Measurements from ENCODE around the gene SLC4A3.
"Not testable (repeated sequence)": the region's sequence is repeated elsewhere in the genome, so short reads cannot be mapped to it uniquely, and the experiment has no call there.

The SLC4A3 gene

DNA sequence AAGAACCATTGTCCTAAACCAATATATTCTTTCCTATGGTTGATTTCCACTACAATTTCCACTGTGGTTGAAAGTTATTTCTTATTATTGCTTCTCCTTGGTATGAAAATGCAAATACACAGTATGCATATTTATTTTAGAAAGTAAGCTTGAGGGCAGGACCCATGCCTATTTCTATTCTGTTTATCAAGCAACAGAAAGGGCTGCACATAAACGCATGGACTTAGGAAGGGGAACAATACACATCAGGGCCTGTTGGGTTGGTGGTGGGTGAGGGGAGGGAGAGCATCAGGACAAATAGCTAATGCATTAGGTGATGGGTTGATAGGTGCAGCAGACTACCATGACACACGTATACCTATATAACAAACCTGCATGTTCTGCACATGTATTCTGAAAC is 20.7 kb downstream of the SLC4A3 start:
- Histone ChIP-seq H3K4me3 (ENCODE audit: low read length) (no peak overlapping the region), H3K36me3 (ENCODE audit: control insufficient read depth, insufficient read depth, low read length) (no peaks in the 10 kb centered on the region), H3K27ac (ENCODE audit: low read length) (no peak overlapping the region), H3K27me3 (ENCODE audit: control insufficient read depth, insufficient read depth, low read length) (no peaks in the 10 kb centered on the region), H3K4me1 (ENCODE audit: control insufficient read depth, insufficient read depth, low read length) (no peaks in the 10 kb centered on the region), H3K9me3 (ENCODE audit: control insufficient read depth, insufficient read depth, low read length) (no peaks in the 10 kb centered on the region)
- no CpG with 5 or more reads among the region's 2 CpGs for WGBS (ENCODE audit: insufficient coverage, insufficient read length)
- no peak for DNase-seq (ENCODE audit: low read depth, low spot score)

DNA sequence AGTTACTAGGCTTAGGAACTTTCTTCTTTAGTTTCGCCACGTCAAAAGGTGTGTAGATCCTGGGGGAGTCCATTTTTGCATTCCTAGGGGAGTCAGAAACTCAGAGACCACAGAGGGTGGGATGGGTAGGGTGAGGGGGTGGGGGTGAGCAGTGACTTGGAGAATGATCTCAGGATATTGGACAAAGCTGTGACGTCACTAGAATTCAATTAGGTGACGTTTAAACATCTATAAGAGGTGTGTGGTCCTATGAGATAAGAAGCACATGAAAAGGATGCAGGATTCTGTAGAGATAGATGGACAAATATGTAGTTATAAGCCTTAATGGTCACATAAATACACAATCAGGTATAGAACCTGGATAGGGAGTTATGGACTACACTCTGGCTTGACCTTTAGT is 21.5 kb downstream of the SLC4A3 start:
- no peaks in the 10 kb centered on the region for H3K4me1 ChIP-seq (ENCODE audit: control insufficient read depth, insufficient read depth, low read length)
- no peak overlapping the region for H3K27ac ChIP-seq (ENCODE audit: low read length)
- no peaks in the 10 kb centered on the region for H3K27me3 ChIP-seq (ENCODE audit: control insufficient read depth, insufficient read depth, low read length)
- DNase-seq (ENCODE audit: low read depth, low spot score) = no peak
- WGBS (ENCODE audit: insufficient coverage, insufficient read length) = no CpG with 5 or more reads among the region's 4 CpGs
- no peaks in the 10 kb centered on the region for H3K36me3 ChIP-seq (ENCODE audit: control insufficient read depth, insufficient read depth, low read length)
- H3K9me3 ChIP-seq (ENCODE audit: control insufficient read depth, insufficient read depth, low read length) = no peaks in the 10 kb centered on the region
- H3K4me3 ChIP-seq (ENCODE audit: low read length) = no peak overlapping the region

DNA sequence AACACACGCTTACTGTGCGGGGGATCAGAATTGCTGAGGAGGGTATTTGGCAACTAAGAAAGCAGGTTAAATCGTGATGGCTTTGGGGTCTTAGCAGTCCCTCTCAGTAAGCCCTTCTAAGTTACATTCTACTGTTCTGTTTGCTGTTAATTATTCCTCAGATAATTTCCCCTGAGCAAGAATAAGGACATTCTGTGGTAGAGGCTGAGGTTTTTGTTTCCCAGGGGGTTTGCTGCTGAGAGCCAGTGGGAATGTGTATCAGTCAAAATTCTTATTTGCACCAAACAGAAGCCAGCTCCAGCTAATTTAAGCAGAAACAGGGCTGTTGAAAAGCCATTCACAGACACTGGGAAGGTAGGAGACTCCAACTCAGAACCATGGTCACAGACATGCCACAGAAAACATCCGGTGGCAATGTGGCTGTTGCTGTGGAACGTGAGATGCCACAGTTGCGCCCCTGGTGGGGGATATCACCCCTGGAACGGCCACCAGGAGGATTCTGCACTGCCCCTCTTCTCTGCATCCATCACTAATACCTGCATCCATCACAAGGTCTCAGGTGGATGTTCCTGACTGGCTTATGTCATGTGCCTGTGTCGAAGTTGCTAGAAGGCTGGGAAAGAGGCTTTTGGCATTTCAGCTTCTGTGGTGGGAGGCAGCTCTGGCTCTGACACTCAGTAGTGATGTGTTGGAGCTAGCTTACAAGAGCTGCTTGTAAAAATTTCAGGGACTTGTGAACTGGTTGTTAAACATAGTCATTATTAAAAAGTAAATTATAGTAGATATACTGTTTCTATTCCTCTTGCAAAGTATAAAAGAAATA is 23.2 kb downstream of the SLC4A3 start:
- H3K36me3 ChIP-seq (ENCODE audit: control insufficient read depth, insufficient read depth, low read length) = no peaks in the 10 kb centered on the region
- H3K4me1 ChIP-seq (ENCODE audit: control insufficient read depth, insufficient read depth, low read length) = no peaks in the 10 kb centered on the region
- no peak for DNase-seq (ENCODE audit: low read depth, low spot score)
- H3K27me3 ChIP-seq (ENCODE audit: control insufficient read depth, insufficient read depth, low read length) = no peaks in the 10 kb centered on the region
- no CpG with 5 or more reads among the region's 8 CpGs for WGBS (ENCODE audit: insufficient coverage, insufficient read length)
- no peaks in the 10 kb centered on the region for H3K9me3 ChIP-seq (ENCODE audit: control insufficient read depth, insufficient read depth, low read length)
- H3K27ac ChIP-seq (ENCODE audit: low read length) = no peak overlapping the region
- H3K4me3 ChIP-seq (ENCODE audit: low read length) = no peak overlapping the region

DNA sequence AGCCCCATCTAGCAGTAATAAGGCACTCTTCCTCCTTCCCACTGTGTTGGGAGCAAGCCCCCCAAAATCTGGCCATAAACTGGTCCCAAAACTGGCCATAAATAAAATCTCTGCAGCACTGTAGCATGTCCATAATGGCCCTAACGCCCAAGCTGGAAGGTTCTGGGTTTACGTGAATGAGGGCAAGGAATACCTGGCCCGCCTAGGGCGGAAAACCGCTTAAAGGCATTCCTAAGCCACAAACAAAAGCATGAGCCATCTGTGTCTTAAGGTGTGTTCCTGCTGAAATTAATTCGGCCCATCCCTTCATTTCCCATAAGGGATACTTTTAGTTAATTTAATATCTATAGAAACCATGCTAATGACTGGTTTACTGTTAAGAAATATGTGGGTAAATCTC is 24.2 kb downstream of the SLC4A3 start:
- not testable (repeated sequence) for H3K9me3 ChIP-seq (ENCODE audit: control insufficient read depth, insufficient read depth, low read length); DNase-seq (ENCODE audit: low read depth, low spot score); H3K27ac ChIP-seq (ENCODE audit: low read length); H3K27me3 ChIP-seq (ENCODE audit: control insufficient read depth, insufficient read depth, low read length); H3K4me1 ChIP-seq (ENCODE audit: control insufficient read depth, insufficient read depth, low read length); H3K36me3 ChIP-seq (ENCODE audit: control insufficient read depth, insufficient read depth, low read length); H3K4me3 ChIP-seq (ENCODE audit: low read length)
- no CpG with 5 or more reads among the region's 6 CpGs for WGBS (ENCODE audit: insufficient coverage, insufficient read length)

DNA sequence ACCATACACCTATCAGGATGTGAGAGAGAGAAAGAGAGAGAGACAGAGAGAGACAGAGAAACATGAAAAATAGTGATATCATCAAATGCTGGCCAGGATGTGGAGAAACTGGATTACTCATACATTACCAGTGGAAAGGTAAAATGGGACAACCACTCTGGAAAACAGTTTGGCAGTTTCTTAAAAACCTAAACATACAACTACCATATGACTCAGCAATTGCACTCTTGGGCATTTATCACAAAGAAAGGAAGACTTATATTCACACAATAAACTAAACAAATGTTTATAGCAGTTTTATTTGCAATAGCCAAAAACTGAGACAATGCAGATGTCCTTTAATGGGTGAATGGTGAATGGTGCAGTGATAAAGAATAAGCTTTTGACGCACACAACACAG is 29.1 kb downstream of the SLC4A3 start:
- no CpG with 5 or more reads among the region's 1 CpG for WGBS (ENCODE audit: insufficient coverage, insufficient read length)
- Histone ChIP-seq H3K27ac (ENCODE audit: low read length) (no peak overlapping the region), H3K4me1 (ENCODE audit: control insufficient read depth, insufficient read depth, low read length) (no peaks in the 10 kb centered on the region), H3K36me3 (ENCODE audit: control insufficient read depth, insufficient read depth, low read length) (no peaks in the 10 kb centered on the region), H3K4me3 (ENCODE audit: low read length) (no peak overlapping the region), H3K27me3 (ENCODE audit: control insufficient read depth, insufficient read depth, low read length) (no peaks in the 10 kb centered on the region), H3K9me3 (ENCODE audit: control insufficient read depth, insufficient read depth, low read length) (no peaks in the 10 kb centered on the region)
- no peak for DNase-seq (ENCODE audit: low read depth, low spot score)

DNA sequence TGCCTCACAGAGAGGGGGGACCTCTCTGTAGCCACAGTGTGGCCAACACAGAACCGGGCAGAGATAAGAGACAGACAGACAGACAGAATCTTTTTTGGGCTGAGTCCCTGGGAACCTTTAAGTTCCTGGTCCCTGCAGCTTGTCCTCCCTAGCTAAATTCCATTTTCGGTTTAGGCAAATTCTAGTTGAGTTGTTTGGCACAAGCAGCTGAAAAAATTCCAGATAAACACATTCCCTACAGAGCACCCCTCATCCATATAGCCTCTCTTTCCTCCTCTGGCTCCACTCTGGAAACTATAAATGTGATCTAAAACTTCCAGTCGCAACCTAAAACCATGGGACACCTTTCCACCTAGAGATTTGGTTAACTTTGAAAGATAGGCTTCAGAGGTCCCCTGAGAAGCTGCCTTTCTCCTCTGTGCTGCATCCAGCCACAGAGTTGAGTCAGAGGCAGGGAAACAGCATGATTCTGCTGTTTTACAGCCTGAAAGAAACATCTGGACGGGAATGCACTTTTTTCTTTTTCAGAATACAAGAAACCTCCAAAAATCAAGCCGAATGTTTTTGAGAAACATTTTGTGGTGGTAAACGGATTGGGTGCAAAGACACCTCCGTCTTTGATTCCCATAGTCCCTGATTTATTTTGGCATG is 30.9 kb downstream of the SLC4A3 start:
- Histone ChIP-seq H3K36me3 (ENCODE audit: control insufficient read depth, insufficient read depth, low read length) (no peaks in the 10 kb centered on the region), H3K9me3 (ENCODE audit: control insufficient read depth, insufficient read depth, low read length) (no peaks in the 10 kb centered on the region), H3K4me3 (ENCODE audit: low read length) (no peak overlapping the region), H3K27me3 (ENCODE audit: control insufficient read depth, insufficient read depth, low read length) (no peaks in the 10 kb centered on the region), H3K27ac (ENCODE audit: low read length) (no peak overlapping the region), H3K4me1 (ENCODE audit: control insufficient read depth, insufficient read depth, low read length) (no peaks in the 10 kb centered on the region; the same call in 1 of the 2 replicates)
- no CpG with 5 or more reads among the region's 7 CpGs for WGBS (ENCODE audit: insufficient coverage, insufficient read length)
- no peak for DNase-seq (ENCODE audit: low read depth, low spot score)

DNA sequence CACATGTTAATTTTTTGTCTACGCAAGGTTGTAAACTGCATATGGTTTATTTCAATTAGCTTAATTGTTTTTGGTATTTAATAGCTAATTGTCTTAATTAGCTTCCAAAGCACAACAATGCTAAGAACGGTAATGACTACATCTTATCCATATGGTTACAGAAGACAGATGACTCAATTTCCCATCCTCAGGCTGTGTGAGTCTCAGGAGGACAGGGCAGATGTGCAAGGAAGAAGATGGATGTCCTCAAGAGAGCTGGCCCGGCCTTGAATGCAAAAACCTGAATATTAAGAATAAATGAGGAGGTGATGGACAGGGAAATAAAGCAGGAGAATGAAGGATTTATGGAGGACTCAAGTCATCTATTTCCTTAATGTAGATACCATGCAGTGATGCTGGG is 31.4 kb downstream of the SLC4A3 start:
- Histone ChIP-seq H3K27me3 (ENCODE audit: control insufficient read depth, insufficient read depth, low read length) (no peaks in the 10 kb centered on the region), H3K36me3 (ENCODE audit: control insufficient read depth, insufficient read depth, low read length) (no peaks in the 10 kb centered on the region), H3K9me3 (ENCODE audit: control insufficient read depth, insufficient read depth, low read length) (no peaks in the 10 kb centered on the region), H3K4me1 (ENCODE audit: control insufficient read depth, insufficient read depth, low read length) (no peaks in the 10 kb centered on the region; the same call in 1 of the 2 replicates), H3K27ac (ENCODE audit: low read length) (no peak overlapping the region), H3K4me3 (ENCODE audit: low read length) (no peak overlapping the region)
- WGBS (ENCODE audit: insufficient coverage, insufficient read length) = no CpG with 5 or more reads among the region's 3 CpGs
- DNase-seq (ENCODE audit: low read depth, low spot score) = no peak

DNA sequence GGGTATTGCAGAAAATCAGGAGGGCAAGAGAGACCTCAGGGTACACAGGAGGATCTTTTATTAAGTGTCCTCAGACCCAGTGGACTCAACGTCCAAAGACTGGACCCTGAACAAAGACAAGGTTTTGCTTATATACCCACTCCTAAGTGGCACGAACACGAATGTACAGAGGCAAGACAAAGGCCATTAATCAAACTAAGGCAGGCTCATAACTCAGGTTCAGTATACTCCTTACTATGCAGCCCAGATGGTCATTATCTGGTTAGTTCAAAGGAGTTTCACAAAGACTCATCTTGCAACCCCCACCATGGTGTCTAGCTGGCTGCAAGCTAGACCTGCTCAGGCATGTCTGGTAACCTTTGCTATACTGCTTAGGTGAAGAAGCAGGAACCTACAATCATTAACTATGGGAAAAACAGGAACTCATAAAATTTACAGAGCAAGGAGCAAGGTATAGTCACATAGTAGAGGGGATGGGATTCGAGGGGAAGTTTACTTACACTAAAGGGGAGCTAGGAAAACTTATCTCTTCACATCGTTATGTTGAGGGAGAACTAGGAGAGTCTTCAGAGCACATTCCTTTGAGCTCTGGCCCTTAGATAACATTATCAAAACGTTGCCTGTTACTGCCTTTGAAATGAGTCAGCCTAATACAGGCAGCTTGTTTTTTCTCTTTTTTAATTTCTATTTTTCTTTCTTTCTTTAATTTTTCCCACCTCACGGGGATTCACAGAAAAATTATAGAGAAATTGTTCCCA is 33.9 kb downstream of the SLC4A3 start:
- Histone ChIP-seq H3K4me1 (ENCODE audit: control insufficient read depth, insufficient read depth, low read length) (no peaks in the 10 kb centered on the region; the same call in 1 of the 2 replicates), H3K9me3 (ENCODE audit: control insufficient read depth, insufficient read depth, low read length) (no peaks in the 10 kb centered on the region), H3K27me3 (ENCODE audit: control insufficient read depth, insufficient read depth, low read length) (no peaks in the 10 kb centered on the region), H3K36me3 (ENCODE audit: control insufficient read depth, insufficient read depth, low read length) (no peaks in the 10 kb centered on the region), H3K4me3 (ENCODE audit: low read length) (no peak overlapping the region), H3K27ac (ENCODE audit: low read length) (no peak overlapping the region)
- no CpG with 5 or more reads among the region's 7 CpGs for WGBS (ENCODE audit: insufficient coverage, insufficient read length)
- no peak for DNase-seq (ENCODE audit: low read depth, low spot score)

DNA sequence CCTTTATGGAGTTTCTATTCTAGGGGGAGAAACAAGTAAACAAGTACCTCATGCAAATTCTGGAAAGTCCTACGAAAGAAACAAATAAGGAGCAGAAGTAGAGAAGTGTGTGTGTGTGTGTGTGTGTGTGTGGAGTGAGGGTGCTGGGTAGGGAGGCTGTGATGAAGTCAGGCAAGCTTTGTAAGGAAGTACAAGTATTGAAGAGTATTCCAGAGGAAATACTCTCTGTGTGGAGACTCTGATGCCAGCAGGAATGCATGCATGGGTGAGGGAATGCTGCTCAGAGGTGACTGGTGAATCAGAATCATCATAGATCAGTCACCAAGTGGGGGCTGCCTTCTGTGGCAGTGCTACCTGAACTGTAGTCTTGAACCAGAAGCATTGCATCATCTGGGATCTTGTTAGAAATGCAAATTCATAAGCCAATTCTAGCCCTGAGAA is 34.5 kb downstream of the SLC4A3 start:
- no peak overlapping the region for H3K27ac ChIP-seq (ENCODE audit: low read length)
- no peaks in the 10 kb centered on the region for H3K27me3 ChIP-seq (ENCODE audit: control insufficient read depth, insufficient read depth, low read length)
- H3K4me1 ChIP-seq (ENCODE audit: control insufficient read depth, insufficient read depth, low read length) = peaks cover 2% of the 10 kb centered on the region; the same call in 1 of the 2 replicates
- no peak overlapping the region for H3K4me3 ChIP-seq (ENCODE audit: low read length)
- no peaks in the 10 kb centered on the region for H3K9me3 ChIP-seq (ENCODE audit: control insufficient read depth, insufficient read depth, low read length)
- WGBS (ENCODE audit: insufficient coverage, insufficient read length) = no CpG with 5 or more reads among the region's 1 CpG
- no peaks in the 10 kb centered on the region for H3K36me3 ChIP-seq (ENCODE audit: control insufficient read depth, insufficient read depth, low read length)
- no peak for DNase-seq (ENCODE audit: low read depth, low spot score)

DNA sequence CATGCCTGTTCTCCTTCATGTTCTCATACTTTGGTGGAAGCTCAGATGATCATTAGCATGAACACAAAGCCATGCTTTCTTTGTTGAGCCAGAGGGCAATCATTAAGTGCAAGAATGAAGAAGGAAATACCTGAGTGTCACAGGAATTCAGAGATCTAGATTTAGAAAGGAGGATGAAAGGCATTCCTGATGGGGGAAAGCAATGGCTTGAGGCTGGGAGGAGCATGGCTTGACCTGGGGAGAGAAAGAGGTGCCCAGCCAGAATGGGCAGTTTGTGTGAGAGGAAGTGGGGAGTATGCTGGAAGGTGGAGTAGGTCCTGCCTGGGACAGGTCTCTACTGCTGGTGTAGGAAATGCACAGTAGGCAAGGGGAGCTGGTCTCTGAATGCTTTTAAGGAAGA is 35.1 kb downstream of the SLC4A3 start:
- Histone ChIP-seq H3K4me3 (ENCODE audit: low read length) (no peak overlapping the region), H3K4me1 (ENCODE audit: control insufficient read depth, insufficient read depth, low read length) (peaks cover 2% of the 10 kb centered on the region; the same call in 1 of the 2 replicates), H3K9me3 (ENCODE audit: control insufficient read depth, insufficient read depth, low read length) (no peaks in the 10 kb centered on the region), H3K27ac (ENCODE audit: low read length) (no peak overlapping the region), H3K27me3 (ENCODE audit: control insufficient read depth, insufficient read depth, low read length) (no peaks in the 10 kb centered on the region), H3K36me3 (ENCODE audit: control insufficient read depth, insufficient read depth, low read length) (no peaks in the 10 kb centered on the region)
- no peak for DNase-seq (ENCODE audit: low read depth, low spot score)

All from iPS DF 6.9 (cell line).